Measurements from ENCODE around the gene PTGER1. TPM values are rescaled to one million over a fixed set of nuclear protein-coding genes. Genes with fewer than 3 reads are reported as not detected.

PTGER1 gene
- total and polyA plus RNA-seq, 12 donors: 1.9 to 31.1 (median 4.5) TPM; not detected in 1

DNA sequence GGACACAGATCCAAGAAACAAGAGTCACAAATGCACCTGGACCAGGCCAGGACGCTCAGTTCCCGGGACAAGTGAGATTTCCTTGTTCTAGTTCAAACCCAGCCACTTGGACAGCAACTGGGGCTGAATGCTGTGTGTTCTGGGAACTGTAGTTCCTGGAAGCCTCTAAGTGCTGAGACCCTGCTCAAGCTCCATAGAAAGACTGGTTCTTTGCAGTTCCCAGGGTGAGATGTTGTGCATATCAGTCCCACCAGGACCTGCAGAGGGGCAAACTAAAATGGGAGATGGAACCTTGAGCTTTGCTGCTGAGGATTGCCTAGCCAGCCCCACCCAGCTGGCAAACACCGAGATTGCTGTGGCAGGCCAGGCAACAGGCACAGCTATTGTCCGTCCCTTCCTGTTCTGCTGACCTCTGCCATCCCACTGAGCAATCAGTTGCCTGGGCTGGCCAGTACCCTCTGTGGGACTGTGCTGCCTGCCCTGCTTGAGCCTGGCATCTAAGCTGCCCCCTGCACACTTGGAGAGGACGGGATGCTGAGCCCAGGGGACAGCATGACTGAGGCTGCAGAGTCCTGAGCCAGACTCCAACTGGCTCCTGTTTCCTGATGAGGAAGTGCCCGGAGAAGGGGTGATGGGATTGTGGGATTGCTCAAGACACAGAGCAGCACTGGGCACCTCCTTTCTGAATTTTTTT lies 22.2 kb upstream of the PTGER1 start:
- H3K36me3 ChIP-seq (replicated peaks in 1 of 2): no peaks in the 10 kb centered on the region
- DNase-seq: peak in 3 of 7 donors; percentile 25 to 58 (median 48)
- peak overlapping the region in 4 of 5 donors; percentile 22 to 82 (median 70) for H3K27ac ChIP-seq
- 43 to 59% (median 53%) methylated on average over 4 to 6 of the region's 6 CpGs for WGBS, 4 donors
- TF ChIP-seq, protein P1, sequence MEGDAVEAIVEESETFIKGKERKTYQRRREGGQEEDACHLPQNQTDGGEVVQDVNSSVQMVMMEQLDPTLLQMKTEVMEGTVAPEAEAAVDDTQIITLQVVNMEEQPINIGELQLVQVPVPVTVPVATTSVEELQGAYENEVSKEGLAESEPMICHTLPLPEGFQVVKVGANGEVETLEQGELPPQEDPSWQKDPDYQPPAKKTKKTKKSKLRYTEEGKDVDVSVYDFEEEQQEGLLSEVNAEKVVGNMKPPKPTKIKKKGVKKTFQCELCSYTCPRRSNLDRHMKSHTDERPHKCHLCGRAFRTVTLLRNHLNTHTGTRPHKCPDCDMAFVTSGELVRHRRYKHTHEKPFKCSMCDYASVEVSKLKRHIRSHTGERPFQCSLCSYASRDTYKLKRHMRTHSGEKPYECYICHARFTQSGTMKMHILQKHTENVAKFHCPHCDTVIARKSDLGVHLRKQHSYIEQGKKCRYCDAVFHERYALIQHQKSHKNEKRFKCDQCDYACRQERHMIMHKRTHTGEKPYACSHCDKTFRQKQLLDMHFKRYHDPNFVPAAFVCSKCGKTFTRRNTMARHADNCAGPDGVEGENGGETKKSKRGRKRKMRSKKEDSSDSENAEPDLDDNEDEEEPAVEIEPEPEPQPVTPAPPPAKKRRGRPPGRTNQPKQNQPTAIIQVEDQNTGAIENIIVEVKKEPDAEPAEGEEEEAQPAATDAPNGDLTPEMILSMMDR (IDR thresholded peaks at IDR 0.05): no peak
- TF ChIP-seq POLR2A (IDR thresholded peaks at IDR 0.05): no peak
- peaks cover 28 to 30% of the 10 kb centered on the region in 2 donors for H3K4me1 ChIP-seq (replicated peaks in 1 of 2)
- intact Hi-C loops (cut with DNase I): no loop called here
- no peaks in the 10 kb centered on the region for H3K27me3 ChIP-seq
- no peak overlapping the region for H3K4me3 ChIP-seq
- no peaks in the 10 kb centered on the region for H3K9me3 ChIP-seq (replicated peaks in 1 of 3)

DNA sequence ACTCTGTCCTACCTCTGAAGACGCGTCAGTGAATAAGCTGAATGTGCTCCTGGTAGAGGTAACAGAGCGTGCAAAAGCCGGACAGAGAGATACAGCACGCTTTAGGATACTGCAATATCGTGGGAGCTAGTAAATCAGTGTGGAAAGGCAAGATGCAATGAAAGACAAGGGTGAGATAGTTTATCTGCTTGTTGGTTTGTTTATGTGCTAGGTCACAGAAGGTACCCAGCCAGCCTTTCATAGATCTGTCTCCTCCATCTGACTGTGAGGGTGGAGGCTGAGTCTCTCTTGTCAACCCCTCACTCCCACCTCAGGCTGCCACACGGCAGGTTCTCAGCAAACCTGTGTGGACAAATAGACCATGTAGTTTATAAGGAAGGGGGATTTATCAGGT lies 21.7 kb upstream of the PTGER1 start:
- 31 to 44% (median 39%) methylated on average over 7 of the region's 7 CpGs for WGBS, 4 donors

DNA sequence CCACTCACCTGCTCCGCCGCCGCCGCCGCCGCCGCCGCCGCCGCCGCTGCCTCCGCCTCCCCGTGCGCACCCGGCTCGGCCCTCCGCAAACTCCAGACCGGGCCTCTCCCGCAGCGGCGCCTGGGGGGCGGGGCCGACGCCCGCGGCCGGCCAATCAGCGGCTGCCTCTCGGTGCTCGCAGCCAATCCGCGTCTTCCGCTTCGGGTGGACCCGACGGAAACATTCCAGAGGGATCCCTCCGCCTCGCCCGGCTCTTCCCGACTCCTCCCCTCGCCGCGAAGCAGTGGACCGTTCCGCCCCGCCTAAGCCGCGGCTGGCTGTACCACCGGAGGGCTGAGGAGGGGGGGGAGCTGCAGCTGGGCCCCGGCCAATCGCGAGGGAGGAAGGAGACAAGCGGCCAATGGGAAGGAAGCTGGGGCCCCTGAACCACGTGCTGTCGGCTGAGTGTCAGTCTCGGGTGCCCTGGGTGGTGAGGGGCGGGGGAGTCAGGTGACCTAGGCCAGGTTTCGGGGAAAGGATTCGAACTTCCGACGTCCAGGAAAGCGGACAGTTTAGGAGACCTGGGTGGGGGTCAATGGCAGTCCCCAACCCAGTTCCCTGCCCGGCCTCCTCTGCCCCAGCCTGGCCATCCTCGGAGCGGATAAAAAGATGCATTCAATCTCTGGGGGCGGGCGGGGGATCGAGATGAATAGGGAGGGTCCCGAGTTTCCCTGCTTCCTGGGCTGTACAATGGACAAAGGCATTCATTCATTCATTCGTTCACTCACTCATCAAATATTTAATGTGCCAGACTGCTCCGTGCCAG lies 21.1 kb upstream of the PTGER1 start, which contains the start of gene GIPC1:
TSS of gene GIPC1 (minus strand) at position 99 of the 805 bp plus-strand sequence. CDS start 13,151 bp downstream, outside the sequence.
- no peaks in the 10 kb centered on the region for H3K27me3 ChIP-seq
- peak; percentile 16 to 70 for TF ChIP-seq POLR2A (IDR thresholded peaks at IDR 0.05)
- TF ChIP-seq, protein P1 (IDR thresholded peaks at IDR 0.05): no peak
- 3 to 14% (median 7%) methylated on average over 15 to 71 of the region's 71 CpGs for WGBS, 4 donors
- intact Hi-C loops (cut with DNase I): no loop called here
- DNase-seq: peak; percentile 98 to 99 (median 98)
- H3K4me3 ChIP-seq: peak within 1 kb of the TSS in 2 of 4 donors; percentile 83 to 84
- H3K4me1 ChIP-seq (replicated peaks in 1 of 2): peaks cover 28 to 30% of the 10 kb centered on the region in 2 donors
- H3K27ac ChIP-seq: peak within 1 kb of the TSS in 4 of 5 donors; percentile 22 to 82 (median 70)
- no peaks in the 10 kb centered on the region for H3K36me3 ChIP-seq (replicated peaks in 1 of 2)
- no peaks in the 10 kb centered on the region for H3K9me3 ChIP-seq (replicated peaks in 1 of 3)

More for the DNA sequence above, 21.7 kb upstream of the PTGER1 start:
- Histone ChIP-seq H3K27ac (peak overlapping the region in 4 of 5 donors; percentile 22 to 82 (median 70)), H3K4me1 (replicated peaks in 1 of 2) (peaks cover 28 to 30% of the 10 kb centered on the region in 2 donors), H3K36me3 (replicated peaks in 1 of 2) (no peaks in the 10 kb centered on the region), H3K27me3 (no peaks in the 10 kb centered on the region), H3K4me3 (peak overlapping the region in 1 of 4 donors; percentile 84), H3K9me3 (replicated peaks in 1 of 3) (no peaks in the 10 kb centered on the region)
- TF ChIP-seq POLR2A (IDR thresholded peaks at IDR 0.05): no peak
- TF ChIP-seq, protein P1 (IDR thresholded peaks at IDR 0.05): no peak
- no peak for DNase-seq
- intact Hi-C loops (cut with DNase I): no loop called here

DNA sequence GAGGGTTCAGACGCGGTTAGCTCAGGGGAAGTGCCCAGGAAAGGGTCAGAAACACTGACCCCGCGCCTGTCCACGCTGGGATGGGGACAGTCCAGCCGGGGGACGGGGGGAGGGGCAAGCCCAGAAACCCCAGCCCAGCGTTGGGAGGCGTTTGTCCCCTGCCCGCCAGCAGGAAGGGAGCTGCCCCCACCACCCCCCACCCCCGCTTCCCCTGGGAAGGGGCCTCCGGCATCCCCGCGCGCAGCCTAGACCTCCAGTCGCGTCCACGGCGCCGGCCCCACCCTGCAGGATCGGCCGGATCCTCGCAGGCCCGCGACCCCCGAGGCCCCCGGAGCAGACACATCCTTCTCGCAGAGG lies 20.5 kb upstream of the PTGER1 start:
- 0 to 1% (median 1%) methylated on average over 2 to 27 of the region's 28 CpGs for WGBS, 4 donors
- H3K36me3 ChIP-seq (replicated peaks in 1 of 2): no peaks in the 10 kb centered on the region
- peaks cover 28 to 30% of the 10 kb centered on the region in 2 donors for H3K4me1 ChIP-seq (replicated peaks in 1 of 2)
- DNase-seq: peak in 1 of 7 donors; percentile 54
- intact Hi-C loops (cut with DNase I): no loop called here
- no peaks in the 10 kb centered on the region for H3K9me3 ChIP-seq (replicated peaks in 1 of 3)
- peak overlapping the region in 2 of 4 donors; percentile 83 to 84 for H3K4me3 ChIP-seq
- TF ChIP-seq, protein P1 (IDR thresholded peaks at IDR 0.05): no peak
- TF ChIP-seq POLR2A (IDR thresholded peaks at IDR 0.05): no peak
- peak overlapping the region in 3 of 5 donors; percentile 42 to 82 (median 52) for H3K27ac ChIP-seq
- no peaks in the 10 kb centered on the region for H3K27me3 ChIP-seq

Measured in adrenal gland (tissue), 12 donors.